Left renal cortex interstitium (tissue), 4 donors: Measurements from ENCODE around the gene PLEKHB2. TPM values are rescaled to one million over a fixed set of nuclear protein-coding genes. Genes with fewer than 3 reads are reported as not detected.
"Not testable (repeated sequence)": the region's sequence is repeated elsewhere in the genome, so short reads cannot be mapped to it uniquely, and the experiment has no call there.

Experiments
- DNase-seq, 4 donors: peaks; one replicate each; pipeline ENCODE4 v3.0.0-alpha.2; 2013; ENCODE audit warnings: low read depth in 4 of 4, low spot score in 2 of 4, missing footprints in 1 of 4
- polyA plus RNA-seq, 4 donors: library from polyadenylated mRNA; unstranded; fragments of 120-200 nt; gene quantifications; one replicate each; pipeline ENCODE4 v1.2.1, GENCODE V29; 2013; ENCODE audit not compliant: insufficient read length in 4 of 4

PLEKHB2 gene
- polyA plus RNA-seq, 4 donors: 76.5 to 90.3 (median 83.7) TPM

DNA sequence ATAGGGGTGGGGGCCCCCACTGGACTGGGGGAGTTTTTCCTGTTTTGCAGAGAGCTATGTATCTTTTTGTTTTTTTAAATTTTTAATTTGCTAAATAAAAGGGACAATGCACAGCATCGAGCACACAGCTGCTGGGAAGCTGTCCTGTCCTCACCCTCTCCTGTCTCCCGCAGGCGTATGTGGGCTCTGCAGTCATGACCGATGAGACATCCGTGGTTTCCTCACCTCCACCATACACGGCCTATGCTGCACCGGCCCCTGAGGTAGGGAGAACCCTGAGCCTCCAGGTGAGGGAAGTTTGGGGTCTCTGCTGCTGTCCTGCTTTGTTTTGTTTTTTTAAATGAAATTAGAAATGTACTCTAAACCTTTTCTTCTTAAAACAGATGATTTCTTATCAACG, 27.6 kb downstream of the PLEKHB2 start:
- no peak for DNase-seq

DNA sequence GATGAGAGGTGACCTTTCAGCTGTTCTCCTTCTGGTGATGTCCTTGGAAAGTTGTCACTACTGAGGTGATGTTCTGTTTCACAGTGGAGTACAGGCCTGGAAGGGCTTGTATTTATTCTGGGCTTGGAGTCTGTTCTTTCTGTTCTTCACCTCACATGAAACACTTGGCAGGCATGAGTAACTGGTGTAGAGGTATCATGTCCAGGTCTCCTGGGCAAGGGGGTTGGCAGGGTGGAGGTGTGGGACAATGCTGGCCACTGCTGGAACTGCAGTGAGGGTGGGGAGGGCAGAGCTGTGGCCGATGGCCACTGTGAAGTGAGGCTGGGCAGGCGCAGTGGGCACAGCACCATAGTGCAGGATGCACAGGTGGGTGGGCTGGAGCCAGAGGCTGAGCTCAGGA, 35.4 kb downstream of the PLEKHB2 start:
- DNase-seq: no peak

DNA sequence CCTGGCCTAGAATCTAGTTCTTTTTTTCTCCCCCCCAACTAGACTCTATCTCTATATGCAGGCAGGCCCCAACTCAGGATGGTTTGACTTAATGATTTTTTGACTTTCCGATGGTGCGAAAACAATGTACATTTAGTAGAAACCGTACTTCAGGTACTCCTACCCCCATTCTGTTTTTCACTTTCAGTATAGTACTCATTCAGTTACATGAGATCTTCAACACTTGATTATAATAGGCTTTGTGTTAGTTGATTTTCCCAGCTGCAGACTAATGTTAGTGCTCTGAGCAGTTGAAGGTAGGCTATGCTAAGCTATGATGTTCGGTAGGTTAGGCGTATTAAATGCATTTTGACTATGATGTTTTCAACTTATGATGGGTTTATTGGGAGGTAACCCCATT, 37.7 kb downstream of the PLEKHB2 start:
- no peak for DNase-seq

DNA sequence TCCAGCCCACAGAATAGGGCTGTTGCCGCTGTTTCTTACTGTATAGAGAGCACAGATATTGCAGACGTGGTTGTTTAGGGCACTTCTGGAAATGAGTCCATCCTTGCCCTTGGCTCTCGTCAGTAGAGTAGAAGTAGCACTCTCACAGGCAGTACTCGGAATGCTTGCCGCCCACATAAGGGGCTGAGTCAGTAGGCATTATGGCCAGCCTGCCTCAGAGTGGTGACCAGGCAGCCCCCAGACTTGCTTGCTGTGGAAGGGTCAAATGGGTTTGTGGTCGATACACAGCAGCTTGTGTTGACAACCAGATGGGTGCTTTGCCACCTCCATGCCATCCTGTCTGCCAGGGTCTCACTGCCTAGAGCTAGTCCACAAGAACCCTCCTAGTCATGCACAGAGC, 38.7 kb downstream of the PLEKHB2 start:
- DNase-seq: no peak

DNA sequence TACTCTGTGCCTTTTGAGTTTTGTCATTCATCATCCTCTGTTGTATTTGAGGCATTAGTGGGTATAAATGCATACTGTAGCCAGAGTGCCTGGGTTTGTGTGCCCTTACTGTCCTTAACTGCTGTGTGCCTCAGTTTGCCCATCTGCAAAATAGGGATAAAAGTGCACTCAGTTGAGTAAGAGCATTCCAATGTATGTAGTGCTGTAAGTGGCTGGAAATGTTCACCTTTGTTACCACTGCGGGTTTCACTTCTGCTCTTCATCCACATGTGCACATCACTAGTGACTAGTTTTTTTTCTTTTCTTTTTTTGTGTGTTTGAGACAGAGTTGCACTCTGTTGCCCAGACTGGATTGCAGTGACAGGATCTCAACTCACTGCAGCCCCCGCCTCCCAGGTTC, 39.9 kb downstream of the PLEKHB2 start:
- no peak for DNase-seq

DNA sequence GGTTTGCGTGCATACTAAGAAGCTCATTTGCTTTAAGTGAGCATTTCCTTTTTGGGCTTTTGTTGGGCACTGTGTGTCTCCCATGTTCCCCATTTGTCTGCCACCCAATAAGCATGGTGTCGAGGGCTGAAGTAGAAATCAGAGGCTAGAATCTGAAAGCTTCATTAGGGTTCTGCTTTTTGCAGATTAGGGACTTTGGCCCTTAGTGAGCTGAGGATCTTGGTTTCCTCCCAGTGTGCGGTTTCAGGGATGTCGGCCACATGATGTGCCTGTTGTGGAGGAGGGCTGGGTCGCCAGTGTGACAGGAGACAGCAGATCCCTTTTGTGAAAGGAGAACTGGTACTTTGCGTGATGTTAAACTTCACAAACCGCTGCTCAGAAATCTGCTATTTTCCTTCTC, 41.1 kb downstream of the PLEKHB2 start:
- no peak for DNase-seq

DNA sequence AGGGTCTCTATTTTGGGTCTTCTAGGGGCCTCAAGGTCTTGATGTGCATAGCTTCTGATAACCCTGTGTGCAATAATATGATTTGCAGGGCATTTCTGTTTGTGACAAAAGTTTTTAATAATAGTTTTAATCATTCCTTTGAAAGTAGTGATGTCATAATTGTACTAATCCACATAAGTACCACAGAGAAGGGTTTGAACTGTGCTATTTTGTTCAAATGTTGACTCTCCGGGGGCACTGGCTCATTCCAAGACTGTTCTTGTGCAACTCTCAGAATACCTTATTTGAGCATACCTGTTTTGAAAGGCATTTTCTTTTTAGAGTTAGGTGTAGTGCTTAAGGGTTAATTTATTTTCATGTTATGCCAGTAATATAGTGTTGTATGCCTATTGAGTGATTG, 41.6 kb downstream of the PLEKHB2 start:
- no peak for DNase-seq

DNA sequence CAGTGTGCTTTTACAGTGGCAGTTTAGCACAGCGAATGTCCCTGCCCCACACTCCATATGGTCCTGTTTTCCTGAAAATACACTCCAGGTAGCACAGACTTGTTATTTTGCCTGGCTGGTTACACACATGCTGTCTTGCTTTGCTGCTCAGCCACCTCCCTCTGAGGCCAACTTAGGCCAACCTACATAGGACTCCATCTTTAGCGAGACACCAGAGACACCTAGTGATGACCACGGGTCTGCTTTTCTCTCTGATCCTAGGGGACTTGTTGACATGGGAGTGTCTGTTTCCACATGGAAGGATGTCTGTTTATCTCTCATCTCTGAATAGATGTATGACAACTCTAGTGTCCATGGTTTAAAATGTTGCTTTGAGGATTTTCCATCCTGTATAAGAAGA, 43.3 kb downstream of the PLEKHB2 start:
- DNase-seq: no peak

DNA sequence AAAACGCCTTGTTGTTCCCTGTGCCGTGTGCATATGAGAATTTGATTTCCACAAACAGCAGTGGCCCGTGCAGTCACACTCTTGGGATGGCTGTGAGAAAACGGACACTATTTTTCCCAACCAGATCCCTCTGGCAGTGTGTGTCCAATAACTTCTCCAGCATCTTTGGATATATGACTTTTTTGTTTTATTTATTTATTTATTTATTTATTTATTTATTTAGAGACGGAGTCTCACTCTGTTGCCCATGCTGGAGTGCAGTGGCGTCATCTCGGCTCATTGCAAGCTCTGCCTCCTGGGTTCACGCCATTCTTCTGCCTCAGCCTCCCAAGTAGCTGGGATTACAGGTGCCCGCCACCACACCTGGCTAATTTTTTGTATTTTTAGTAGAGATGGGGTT, 45.0 kb downstream of the PLEKHB2 start:
- DNase-seq: not testable (repeated sequence)

DNA sequence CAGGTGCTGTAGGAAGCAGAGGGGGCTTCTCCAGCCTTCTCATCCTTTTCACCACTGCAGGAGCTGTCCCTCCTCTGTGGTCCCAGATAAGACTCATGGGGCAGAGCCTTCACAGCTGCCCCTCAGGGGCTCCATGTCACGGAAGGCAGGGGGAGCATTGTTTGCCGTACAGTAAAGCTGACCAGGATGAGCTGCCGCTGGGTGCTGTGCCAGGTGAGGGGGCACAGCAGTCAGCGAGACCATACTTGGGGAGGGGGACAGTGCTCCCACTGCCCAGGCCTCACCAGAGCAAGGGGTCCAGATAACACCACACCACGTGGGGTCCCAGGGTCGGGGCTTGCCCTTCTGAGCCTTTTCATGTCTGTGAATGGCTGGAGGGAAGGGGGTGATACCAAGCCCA, 46.3 kb downstream of the PLEKHB2 start:
- DNase-seq: no peak

DNA sequence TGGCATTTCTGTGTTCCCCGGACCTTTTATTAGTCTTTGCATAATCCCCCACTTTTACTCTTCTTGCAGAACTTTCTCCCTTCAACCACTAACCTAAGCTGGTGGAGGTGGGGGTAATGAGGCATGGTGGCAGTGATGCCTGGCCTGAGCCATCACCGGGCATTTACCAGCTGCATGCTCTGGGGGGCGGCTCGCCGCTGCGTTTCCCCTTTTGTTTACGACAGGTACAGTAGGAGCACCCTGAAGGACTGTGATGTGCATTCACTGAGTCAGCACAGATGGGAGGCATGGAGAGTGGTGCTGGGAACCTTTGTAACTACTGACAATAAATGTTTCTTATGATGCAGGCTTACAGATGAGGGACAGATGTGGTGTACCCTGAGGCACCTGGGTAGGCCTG, 46.9 kb downstream of the PLEKHB2 start:
- no peak for DNase-seq

DNA sequence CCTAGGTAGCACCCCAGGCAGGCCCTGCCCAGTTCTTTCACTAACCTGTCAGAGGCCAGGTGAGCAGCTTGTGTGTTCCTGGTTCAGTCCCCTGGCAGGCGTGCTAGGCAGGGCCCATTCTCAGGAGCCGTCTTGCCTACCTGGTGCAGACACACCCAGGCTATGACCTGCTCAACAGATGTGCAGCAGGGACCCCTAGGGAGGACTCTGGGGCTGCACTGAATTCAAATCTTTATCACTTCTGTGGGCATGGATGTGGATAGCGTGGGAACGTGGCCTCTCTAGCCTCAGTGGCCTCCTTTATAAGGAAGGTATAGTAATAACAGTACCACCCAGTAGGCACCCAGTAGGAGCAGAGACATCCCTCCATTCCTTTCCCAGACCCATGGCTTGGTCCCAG, 48.4 kb downstream of the PLEKHB2 start:
- DNase-seq: no peak

DNA sequence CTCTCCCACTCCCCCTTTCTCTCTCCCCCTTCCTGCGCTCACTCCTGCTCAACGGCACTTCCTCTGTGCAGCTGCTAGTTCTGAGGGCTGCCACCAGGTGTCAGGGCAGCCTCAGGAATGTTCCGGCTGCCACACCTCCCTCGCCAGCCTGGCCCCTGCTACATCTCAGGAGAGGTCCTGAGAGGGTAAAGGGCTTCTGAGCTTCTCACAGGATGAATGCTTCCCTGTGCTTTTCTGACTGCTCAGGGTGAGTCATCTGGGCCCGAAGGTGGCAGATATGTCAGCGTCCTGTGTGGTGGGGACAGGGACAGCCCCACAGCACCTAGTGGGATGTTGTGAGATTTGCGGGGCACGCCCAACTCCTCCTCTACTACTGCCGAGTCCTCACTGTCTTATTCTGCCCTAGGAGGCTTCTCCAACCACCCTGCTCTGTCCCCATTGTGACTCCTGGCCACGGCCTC, 49.0 kb downstream of the PLEKHB2 start:
- peak in 3 of 4 donors; percentile 20 to 38 (median 36) for DNase-seq

DNA sequence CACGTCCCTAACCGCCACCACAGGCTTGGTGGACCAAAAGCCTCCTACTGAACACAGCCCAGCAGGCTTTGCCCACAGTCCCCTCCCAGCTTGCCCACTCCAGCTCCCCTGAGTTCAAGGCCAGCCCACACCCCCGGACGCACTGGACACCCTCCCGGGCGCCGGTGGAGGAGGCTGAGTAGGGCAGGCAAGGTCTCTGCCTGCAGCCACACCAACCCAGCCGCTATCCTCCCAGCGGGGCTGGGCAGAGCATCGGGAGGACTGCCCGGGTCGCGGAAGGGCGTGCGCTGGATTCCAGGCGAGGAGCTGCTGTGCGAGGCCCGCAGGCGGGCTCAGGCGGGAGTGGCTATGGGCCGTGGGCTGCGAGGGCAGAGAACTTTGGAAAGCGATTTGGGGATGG, 49.5 kb downstream of the PLEKHB2 start:
- DNase-seq: no peak

DNA sequence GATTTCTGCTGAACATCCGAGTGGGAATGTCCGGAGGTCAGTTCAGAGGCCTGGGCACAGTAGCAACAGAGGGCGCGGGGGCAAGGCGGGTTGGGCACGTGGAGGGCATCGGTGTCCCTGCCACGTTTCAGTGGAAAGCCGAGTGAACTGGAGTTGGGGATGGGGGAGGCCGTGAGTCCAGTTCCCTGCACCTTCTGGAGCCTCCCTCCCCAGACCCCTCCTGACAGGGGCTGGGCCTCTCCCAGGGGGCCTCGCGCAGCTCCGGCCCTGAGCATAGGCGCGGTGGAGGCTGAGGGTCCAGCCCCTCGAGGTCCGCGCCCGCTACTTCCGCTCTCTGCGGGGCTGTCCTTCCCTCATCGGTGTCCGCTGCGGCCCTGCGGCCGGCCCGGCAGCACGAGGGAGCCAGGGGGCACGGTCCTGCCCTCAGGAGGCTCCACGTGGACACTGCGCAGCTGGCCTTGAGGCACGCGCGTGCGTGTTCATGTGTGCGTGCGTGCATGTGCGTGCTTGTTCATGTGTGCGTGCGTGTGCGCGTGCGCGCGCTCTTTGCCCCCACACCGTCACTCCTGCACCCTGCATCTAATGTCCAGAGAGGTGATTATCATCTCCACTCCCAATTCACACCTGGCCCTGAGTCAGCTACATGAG, 50.2 kb downstream of the PLEKHB2 start:
- no peak for DNase-seq

DNA sequence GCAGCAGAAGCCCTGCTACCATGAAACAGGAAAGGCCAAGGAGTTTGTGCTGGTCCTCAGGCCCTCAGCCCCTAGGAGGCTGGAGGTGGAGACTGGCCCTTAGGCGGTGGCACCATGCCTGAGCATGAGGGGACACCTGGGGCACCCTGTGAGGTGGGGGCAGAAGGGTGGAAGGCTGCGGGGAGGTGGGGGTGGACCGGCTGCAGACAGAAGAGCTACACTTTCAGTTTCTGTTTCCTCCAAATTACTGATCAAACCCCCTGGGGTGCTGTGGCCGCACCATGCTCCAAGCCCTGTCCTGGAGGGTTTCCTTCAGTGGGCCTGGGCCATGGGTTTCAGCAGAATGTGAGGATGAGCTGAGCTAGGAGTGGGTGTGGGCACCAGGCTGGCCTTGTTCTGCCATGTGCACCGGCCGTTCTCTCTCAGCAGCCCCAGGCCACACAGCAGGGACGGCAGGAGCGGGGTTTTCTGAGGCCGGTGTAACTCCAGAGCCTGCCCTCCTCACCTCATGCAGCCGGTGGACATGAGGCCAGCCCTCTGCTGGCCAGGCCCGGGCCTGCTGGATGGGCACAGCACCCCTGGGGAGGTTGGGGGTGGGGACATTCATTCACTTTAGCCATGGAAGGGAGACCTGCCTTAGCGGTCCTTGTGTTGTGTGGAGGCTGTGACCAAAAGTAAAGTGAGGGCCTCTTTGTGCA, 51.5 kb downstream of the PLEKHB2 start:
- no peak for DNase-seq

DNA sequence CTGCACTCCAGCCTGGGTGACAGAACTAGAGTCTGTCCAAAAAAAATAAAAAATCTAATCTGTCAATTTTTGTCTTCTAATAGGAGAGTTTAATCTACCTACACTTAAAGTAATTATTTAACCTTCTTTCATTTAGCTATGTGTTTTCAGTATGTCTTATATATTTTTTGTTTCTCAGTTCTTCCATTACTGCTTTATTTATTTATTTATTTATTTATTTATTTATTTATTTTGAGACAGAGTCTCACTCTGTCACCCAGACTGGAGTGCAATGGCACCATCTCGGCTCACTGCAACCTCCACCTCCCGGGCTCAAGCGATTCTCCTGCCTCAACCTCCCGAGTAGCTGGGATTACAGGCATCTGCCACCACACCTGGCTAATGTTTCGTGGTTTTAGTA, 60.4 kb downstream of the PLEKHB2 start:
- DNase-seq: not testable (repeated sequence)

DNA sequence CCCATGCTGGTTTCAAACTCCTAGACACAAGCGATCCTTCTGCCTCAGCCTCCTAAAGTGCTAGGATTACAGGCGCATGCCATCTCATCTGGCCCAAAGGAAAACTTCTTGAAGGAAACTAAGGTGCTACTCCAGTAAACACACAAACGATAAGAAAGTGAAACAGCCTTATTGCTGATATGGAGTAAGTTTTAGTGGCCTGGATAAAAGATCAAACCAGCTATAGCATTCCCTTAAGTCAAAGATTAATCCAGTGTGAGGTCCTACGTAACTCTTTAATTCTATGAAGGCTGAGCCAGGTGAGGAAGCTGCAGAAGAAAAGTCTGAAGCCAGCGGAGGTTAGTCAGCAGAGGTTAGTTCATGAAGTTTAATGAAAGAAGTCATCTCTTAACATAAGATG, 63.4 kb downstream of the PLEKHB2 start:
- no peak for DNase-seq

DNA sequence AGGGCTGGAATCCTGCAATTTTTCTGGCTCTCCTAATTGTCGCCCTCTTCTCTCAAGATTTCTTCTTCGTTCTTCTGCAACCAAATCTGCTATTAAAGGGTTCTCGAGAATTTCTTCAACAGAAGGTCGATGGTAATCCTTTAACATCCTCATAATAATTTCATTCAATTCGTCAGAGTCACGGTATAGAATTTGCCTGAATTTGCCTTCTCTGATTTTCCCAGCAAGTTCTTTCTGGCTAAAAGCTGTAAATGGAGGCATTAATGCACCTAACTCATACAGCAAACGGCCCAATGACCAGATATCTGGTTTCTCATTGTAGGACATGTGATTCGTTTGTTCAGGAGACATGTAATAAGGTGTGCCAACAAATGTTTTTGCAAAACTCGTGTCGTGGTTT, 72.9 kb downstream of the PLEKHB2 start:
- DNase-seq: not testable (repeated sequence)

DNA sequence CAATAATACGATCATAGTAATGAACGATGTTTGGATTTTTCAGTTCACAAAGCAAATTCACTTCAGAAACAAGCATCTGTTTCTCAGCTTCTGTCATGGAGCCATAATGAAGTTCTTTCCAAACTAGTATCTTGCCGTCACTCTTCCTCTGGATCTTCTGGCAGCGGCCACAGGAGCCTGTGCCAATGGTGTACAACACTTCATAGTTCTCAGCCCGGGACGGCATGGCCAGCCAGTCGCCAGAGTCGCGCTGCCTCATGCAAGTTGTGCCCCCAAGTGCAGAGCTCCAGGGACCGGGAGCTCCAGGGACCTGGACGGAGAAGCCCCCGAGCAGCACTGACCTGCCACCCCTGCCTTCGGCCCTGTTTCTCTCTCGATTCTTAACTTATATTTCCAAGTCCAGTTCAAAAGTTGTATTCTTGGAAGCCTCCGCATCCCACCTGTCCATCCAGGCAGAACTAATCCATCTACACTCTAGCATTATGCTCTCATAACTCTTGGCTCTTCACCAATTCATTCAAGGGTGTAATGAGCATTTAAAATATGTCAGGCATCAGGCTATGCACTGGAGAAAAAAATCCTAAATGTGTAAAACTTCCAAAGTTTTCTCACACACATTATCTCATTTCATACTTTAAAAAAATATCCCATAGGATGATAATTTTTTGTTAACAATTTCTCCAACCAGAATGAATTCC, 73.7 kb downstream of the PLEKHB2 start:
- DNase-seq: peak in 1 of 4 donors; percentile 7

DNA sequence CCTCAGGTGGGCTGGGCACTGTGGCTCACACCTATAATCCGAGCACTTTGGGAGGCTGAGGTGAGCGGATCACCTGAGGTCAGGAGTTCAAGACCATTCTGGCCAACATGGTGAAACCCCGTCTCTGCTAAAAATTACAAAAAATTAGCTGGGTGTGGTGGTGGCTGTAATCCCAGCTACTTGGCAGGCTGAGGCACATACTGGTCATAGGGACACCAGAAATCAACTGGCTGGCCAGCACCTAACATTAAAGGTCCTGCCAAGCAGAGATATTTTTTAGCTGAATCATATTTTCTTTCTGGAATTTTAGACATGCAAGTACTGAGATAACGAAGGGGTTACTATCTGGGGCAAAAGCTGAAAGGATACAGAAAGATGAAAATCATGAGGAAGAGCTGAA, 76.3 kb downstream of the PLEKHB2 start:
- not testable (repeated sequence) for DNase-seq

DNA sequence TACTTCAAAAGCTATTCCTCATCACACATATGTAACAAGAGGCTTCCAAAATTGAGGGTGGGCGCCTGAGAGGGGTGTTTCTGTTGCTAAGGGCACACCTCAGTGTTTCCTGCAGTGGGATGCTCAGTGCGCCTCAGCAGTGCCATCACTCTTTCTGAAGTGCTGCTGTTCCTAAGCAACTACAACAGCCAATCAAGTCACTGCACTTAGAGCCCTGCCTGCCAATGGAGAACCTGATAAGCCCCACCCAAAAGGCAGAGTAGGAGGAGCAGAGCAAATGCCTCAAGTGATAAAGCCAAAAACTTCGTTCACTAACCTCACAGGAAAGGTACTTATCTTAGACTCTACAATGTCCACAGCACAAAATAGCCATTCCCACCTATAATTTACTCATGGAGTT, 88.3 kb downstream of the PLEKHB2 start:
- not testable (repeated sequence) for DNase-seq
